GM18517 (cell line): ENCODE measurements around the gene NES.
"Not testable (repeated sequence)": the region's sequence is repeated elsewhere in the genome, so short reads cannot be mapped to it uniquely, and the experiment has no call there.

Experiments used
- ATAC-seq: cut with Tn5 transposase; IDR thresholded peaks from one replicate; pipeline ENCODE4 v1.9.1; 2021; ENCODE audit warnings: mild to moderate bottlenecking, moderate library complexity; ENCODE audit not compliant: unreplicated experiment

The NES gene

GRCh38 chr1:156648496-156648895 lies 28.7 kb downstream of the NES start:
- ATAC-seq: no peak

GRCh38 chr1:156647351-156647750 lies 29.9 kb downstream of the NES start:
- no peak for ATAC-seq

GRCh38 chr1:156646738-156647211 lies 30.4 kb downstream of the NES start:
- no peak for ATAC-seq

GRCh38 chr1:156645666-156646065 lies 31.5 kb downstream of the NES start:
- ATAC-seq: no peak

GRCh38 chr1:156645056-156645455 lies 32.2 kb downstream of the NES start:
- ATAC-seq: no peak

GRCh38 chr1:156644640-156645039 lies 32.6 kb downstream of the NES start:
- no peak for ATAC-seq

- ATAC-seq: no peak
Observed at GRCh38 chr1:156644146-156644545, 33.1 kb downstream of the NES start.

GRCh38 chr1:156643778-156644092 lies 33.5 kb downstream of the NES start:
- no peak for ATAC-seq

- no peak for ATAC-seq
Observed at GRCh38 chr1:156643049-156643777, 34.0 kb downstream of the NES start.

- ATAC-seq: no peak
Observed at GRCh38 chr1:156642265-156643048, 34.8 kb downstream of the NES start.

GRCh38 chr1:156641761-156642264 lies 35.4 kb downstream of the NES start, which contains the start of gene BCAN:
BCAN (plus strand) TSS chr1:156642117; CDS start chr1:156646055, 3,938 bp downstream.
- no peak for ATAC-seq

- ATAC-seq: no peak
Observed at GRCh38 chr1:156640842-156641706, 36.1 kb downstream of the NES start.

GRCh38 chr1:156639601-156640101 lies 37.6 kb downstream of the NES start:
- ATAC-seq: no peak

- no peak for ATAC-seq
Observed at GRCh38 chr1:156638189-156638985, 38.8 kb downstream of the NES start.

- ATAC-seq: no peak
Observed at GRCh38 chr1:156632355-156632754, 44.9 kb downstream of the NES start.

GRCh38 chr1:156631152-156631551 lies 46.1 kb downstream of the NES start:
- not testable (repeated sequence) for ATAC-seq

- ATAC-seq: no peak
Observed at GRCh38 chr1:156629823-156630449, 47.3 kb downstream of the NES start.

GRCh38 chr1:156627313-156627880 lies 49.8 kb downstream of the NES start:
- no peak for ATAC-seq

GRCh38 chr1:156626079-156626438 lies 51.1 kb downstream of the NES start:
- ATAC-seq: no peak
